Astrocyte (in vitro differentiated cells and primary cell): Measurements from ENCODE around the gene PRRT1B. TPM values are rescaled to one million over a fixed set of nuclear protein-coding genes. Genes with fewer than 3 reads are reported as not detected.

Experiments
- DNase-seq: peaks from one replicate; pipeline ENCODE4 v3.0.0-alpha.2; 2010; ENCODE audit warnings: low read depth
- FAIRE-seq: peaks from 2 replicates; lab custom pipeline; 2011; peaks lifted over from hg19 to GRCh38; lab: Jason Lieb, UNC
- H2AFZ ChIP-seq: 2 replicates; pipeline ENCODE4 v1.6.0; 2012; ENCODE audit warnings: low read depth, low read length, inconsistent platforms
- H3K27ac ChIP-seq: 2 replicates; pipeline ENCODE4 v1.5.1; 2011; ENCODE audit warnings: low read depth, low read length, inconsistent platforms
- H3K27me3 ChIP-seq: 2 replicates; pipeline ENCODE4 v1.6.0; 2011; ENCODE audit warnings: low read length, inconsistent platforms; ENCODE audit not compliant: insufficient read depth
- H3K36me3 ChIP-seq: 2 replicates; pipeline ENCODE4 v1.5.1; 2011; ENCODE audit warnings: low read length, inconsistent platforms; ENCODE audit not compliant: insufficient read depth
- H3K4me1 ChIP-seq: 2 replicates; pipeline ENCODE4 v1.5.1; 2011; ENCODE audit warnings: low read length, inconsistent platforms; ENCODE audit not compliant: insufficient read depth
- H3K4me2 ChIP-seq: 2 replicates; pipeline ENCODE4 v1.6.0; 2012; ENCODE audit warnings: low read length, inconsistent platforms
- H3K4me3 ChIP-seq: 2 replicates; pipeline ENCODE4 v1.5.1; 2011; ENCODE audit warnings: low read depth, mild to moderate bottlenecking, low read length, inconsistent platforms; ENCODE audit not compliant: insufficient read depth
- H3K79me2 ChIP-seq: 2 replicates; pipeline ENCODE4 v1.6.0; 2012; ENCODE audit warnings: mild to moderate bottlenecking, low read length, inconsistent platforms; ENCODE audit not compliant: insufficient read depth
- H3K9ac ChIP-seq: 2 replicates; pipeline ENCODE4 v1.6.0; 2012; ENCODE audit warnings: mild to moderate bottlenecking, low read length, inconsistent platforms
- H3K9me3 ChIP-seq: 2 replicates; pipeline ENCODE4 v1.5.1; 2012; ENCODE audit warnings: low read depth, mild to moderate bottlenecking, low read length, inconsistent platforms; ENCODE audit not compliant: insufficient read depth
- H4K20me1 ChIP-seq: 2 replicates; pipeline ENCODE4 v1.6.0; 2012; ENCODE audit warnings: low read length, inconsistent platforms; ENCODE audit not compliant: insufficient read depth
- H3K27ac Mint-ChIP-seq: one replicate; pipeline ENCODE4 v1.8.0; 2021; ENCODE audit warnings: mild to moderate bottlenecking, mixed read lengths; ENCODE audit not compliant: unreplicated experiment
- H3K27me3 Mint-ChIP-seq: one replicate; pipeline ENCODE4 v1.8.0; 2021; ENCODE audit warnings: low read depth, mixed read lengths; ENCODE audit not compliant: unreplicated experiment
- H3K36me3 Mint-ChIP-seq: one replicate; pipeline ENCODE4 v1.8.0; 2021; ENCODE audit warnings: low read depth, mixed read lengths; ENCODE audit not compliant: unreplicated experiment
- H3K4me1 Mint-ChIP-seq: one replicate; pipeline ENCODE4 v1.8.0; 2021; ENCODE audit warnings: low read depth, mixed read lengths; ENCODE audit not compliant: unreplicated experiment
- H3K4me3 Mint-ChIP-seq: one replicate; pipeline ENCODE4 v1.8.0; 2021; ENCODE audit warnings: mild to moderate bottlenecking, moderate library complexity, mixed read lengths; ENCODE audit not compliant: unreplicated experiment
- H3K9me3 Mint-ChIP-seq: one replicate; pipeline ENCODE4 v1.8.0; 2021; ENCODE audit warnings: mild to moderate bottlenecking, mixed read lengths; ENCODE audit not compliant: unreplicated experiment
- EZH2 ChIP-seq: IDR thresholded peaks from 2 replicates; pipeline ENCODE4 v1.6.1; 2012; ENCODE audit warnings: mild to moderate bottlenecking, low read length, inconsistent platforms; ENCODE audit not compliant: insufficient read depth
- total RNA-seq: library from RNA; stranded (reverse); gene quantifications from 2 replicates; pipeline ENCODE4 v1.2.1, GENCODE V29; 2021
- TF ChIP-seq, protein P1 (sequence below): IDR thresholded peaks from 2 replicates; pipeline ENCODE4 v1.5.1; 2011; ENCODE audit warnings: low read depth, mild to moderate bottlenecking, inconsistent platforms, low read length, moderate library complexity; ENCODE audit not compliant: insufficient read depth

PRRT1B gene
- total RNA-seq, 1 donor from 2014 or later = not detected

DNA sequence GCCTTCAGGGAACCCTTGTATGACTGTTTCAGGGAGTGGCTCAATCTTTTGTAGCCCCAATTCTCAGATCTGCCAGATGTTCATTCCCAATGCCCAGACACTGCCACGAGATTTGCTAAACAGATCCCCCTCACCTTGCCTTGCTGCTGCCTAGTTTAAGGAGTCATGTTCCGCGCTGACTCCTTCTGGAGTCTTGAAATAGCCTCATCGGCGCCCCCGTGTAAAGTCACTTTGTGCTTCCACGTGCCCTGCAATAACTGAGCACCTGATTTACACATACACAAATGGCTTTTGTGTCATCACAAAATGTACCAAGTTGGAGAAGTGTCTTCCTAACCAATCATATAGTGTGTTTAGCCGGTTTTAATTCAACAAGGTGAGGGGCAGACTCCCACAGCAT, 62.3 kb downstream of the PRRT1B start:
- peak overlapping the region; percentile 95 for H3K27ac Mint-ChIP-seq

DNA sequence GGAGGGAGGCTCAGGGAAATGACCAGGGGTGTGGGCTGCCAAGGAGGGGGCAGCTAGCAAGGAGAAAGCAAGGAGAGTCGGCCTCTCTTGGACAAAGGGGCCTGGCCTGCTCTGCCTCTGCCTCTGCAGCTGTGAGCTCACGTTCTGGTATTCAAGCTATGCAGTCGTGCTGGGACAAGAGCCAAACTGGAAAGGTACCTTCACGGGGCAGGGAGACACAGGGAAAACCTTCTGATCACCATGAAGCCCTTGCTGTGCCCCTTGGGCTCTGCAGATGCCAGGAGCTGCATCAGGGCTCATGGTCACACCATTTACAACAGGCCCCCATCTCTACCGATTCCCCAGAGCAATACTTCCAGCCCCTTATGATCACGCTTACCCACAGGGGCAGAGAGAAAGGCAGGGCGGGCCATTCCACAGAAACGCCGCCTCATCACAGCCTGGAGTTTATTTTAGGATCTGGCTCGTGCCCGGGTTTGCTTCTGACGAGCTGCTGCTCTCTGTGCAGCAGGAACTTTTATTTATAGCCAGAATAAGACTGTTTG, 63.2 kb downstream of the PRRT1B start:
- H3K4me3 ChIP-seq = peak overlapping the region; percentile 41

More for the DNA sequence above, 62.3 kb downstream of the PRRT1B start:
- H3K4me2 ChIP-seq = no peak overlapping the region
- H3K27me3 ChIP-seq = no peaks in the 10 kb centered on the region
- no peaks in the 10 kb centered on the region for H3K79me2 ChIP-seq
- Mint-ChIP-seq H3K4me1 (peaks cover 31% of the 10 kb centered on the region), H3K9me3 (no peaks in the 10 kb centered on the region), H3K27me3 (no peaks in the 10 kb centered on the region), H3K4me3 (no peak overlapping the region), H3K36me3 (peaks cover 23% of the 10 kb centered on the region)
- DNase-seq = no peak
- H3K9me3 ChIP-seq = no peaks in the 10 kb centered on the region
- peaks cover 37% of the 10 kb centered on the region for H3K4me1 ChIP-seq
- H4K20me1 ChIP-seq = peaks cover 14% of the 10 kb centered on the region
- TF ChIP-seq EZH2 = no peak
- TF ChIP-seq, protein P1, sequence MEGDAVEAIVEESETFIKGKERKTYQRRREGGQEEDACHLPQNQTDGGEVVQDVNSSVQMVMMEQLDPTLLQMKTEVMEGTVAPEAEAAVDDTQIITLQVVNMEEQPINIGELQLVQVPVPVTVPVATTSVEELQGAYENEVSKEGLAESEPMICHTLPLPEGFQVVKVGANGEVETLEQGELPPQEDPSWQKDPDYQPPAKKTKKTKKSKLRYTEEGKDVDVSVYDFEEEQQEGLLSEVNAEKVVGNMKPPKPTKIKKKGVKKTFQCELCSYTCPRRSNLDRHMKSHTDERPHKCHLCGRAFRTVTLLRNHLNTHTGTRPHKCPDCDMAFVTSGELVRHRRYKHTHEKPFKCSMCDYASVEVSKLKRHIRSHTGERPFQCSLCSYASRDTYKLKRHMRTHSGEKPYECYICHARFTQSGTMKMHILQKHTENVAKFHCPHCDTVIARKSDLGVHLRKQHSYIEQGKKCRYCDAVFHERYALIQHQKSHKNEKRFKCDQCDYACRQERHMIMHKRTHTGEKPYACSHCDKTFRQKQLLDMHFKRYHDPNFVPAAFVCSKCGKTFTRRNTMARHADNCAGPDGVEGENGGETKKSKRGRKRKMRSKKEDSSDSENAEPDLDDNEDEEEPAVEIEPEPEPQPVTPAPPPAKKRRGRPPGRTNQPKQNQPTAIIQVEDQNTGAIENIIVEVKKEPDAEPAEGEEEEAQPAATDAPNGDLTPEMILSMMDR = no peak
- H3K27ac ChIP-seq = no peak overlapping the region
- H2AFZ ChIP-seq = no peak overlapping the region
- no peak overlapping the region for H3K4me3 ChIP-seq
- H3K9ac ChIP-seq = peak overlapping the region; percentile 76
- H3K36me3 ChIP-seq = no peaks in the 10 kb centered on the region
- FAIRE-seq = no peak

More for the DNA sequence above, 63.2 kb downstream of the PRRT1B start:
- Histone ChIP-seq H3K4me1 (peaks cover 37% of the 10 kb centered on the region), H3K9me3 (no peaks in the 10 kb centered on the region), H4K20me1 (peaks cover 15% of the 10 kb centered on the region), H3K36me3 (no peaks in the 10 kb centered on the region), H2AFZ (peak overlapping the region; percentile 67), H3K9ac (peak overlapping the region; percentile 76), H3K27me3 (no peaks in the 10 kb centered on the region), H3K4me2 (peak overlapping the region; percentile 85), H3K27ac (peak overlapping the region; percentile 79), H3K79me2 (no peaks in the 10 kb centered on the region)
- H3K27ac Mint-ChIP-seq = peak overlapping the region; percentile 95
- TF ChIP-seq, protein P1 = no peak
- no peak for TF ChIP-seq EZH2
- FAIRE-seq = peak; percentile 45
- H3K4me3 Mint-ChIP-seq = peak overlapping the region; percentile 17
- H3K36me3 Mint-ChIP-seq = peaks cover 19% of the 10 kb centered on the region
- H3K4me1 Mint-ChIP-seq = peaks cover 31% of the 10 kb centered on the region
- no peaks in the 10 kb centered on the region for H3K9me3 Mint-ChIP-seq
- peak; percentile 88 for DNase-seq
- no peaks in the 10 kb centered on the region for H3K27me3 Mint-ChIP-seq

Other genes starting within 250 kb of the PRRT1B start
- 260 and 292 TPM in 2 replicates for gene PRRC2B, start 151.4 kb upstream of the PRRT1B start, total RNA-seq
- gene POMT1, start 42.6 kb upstream of the PRRT1B start, total RNA-seq = 29.0 and 34.8 TPM in 2 replicates
- 11.9 and 15.4 TPM in 2 replicates for gene UCK1, start 14.3 kb upstream of the PRRT1B start, total RNA-seq
- gene RAPGEF1, start 194.6 kb downstream of the PRRT1B start, total RNA-seq = 63.2 and 76.8 TPM in 2 replicates